ENCODE data around the gene STK40.

STK40 gene

DNA sequence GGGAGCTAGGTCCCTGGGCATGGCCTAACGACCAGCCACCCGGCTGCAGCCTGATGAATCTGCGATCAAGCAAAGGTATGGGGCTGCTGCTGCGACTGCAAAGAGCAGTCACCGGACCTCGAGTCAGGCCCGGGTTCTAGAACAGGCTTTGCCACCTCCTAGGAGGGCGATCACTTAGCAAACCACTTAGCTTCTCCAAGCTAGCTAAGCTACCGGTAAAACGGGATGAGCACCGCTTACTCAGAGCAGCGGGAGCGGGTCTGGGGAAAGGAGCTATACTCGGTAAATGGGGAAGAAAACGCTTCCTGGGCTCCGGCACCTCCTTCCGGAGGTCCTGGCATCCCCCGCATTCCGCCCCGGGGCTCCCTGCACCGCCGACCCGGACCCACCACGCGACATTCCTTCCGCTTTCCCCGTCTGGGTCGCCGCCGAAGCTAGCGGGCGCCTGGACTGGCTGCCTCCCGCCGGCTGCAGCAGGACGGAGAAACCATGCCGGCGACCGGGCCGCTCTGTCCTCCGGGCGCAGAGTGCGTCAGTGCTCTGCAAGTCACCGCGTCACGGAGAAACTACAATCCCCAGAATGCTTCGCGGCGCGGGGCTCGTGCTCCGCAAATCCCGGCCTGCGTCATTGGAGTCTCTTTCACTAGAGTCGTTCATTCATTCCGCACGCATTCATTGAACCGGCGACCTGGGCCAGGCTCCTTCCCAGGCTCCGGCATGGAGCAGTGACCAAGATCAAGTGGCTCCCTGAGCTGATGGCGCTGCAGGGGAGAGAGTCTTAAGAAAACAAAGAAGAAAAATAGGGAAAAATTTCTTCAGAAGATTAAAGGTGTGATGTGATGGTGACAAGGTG, 11.9 kb upstream of the STK40 start, which contains the start of gene LSM10:
Gene LSM10, minus strand, starts transcription at position 531 of the 853 bp plus-strand sequence. CDS start 3,779 bp downstream, outside the sequence.
- DNase-seq (ENCODE audit: low read depth, low spot score) = peak; percentile 75

DNA sequence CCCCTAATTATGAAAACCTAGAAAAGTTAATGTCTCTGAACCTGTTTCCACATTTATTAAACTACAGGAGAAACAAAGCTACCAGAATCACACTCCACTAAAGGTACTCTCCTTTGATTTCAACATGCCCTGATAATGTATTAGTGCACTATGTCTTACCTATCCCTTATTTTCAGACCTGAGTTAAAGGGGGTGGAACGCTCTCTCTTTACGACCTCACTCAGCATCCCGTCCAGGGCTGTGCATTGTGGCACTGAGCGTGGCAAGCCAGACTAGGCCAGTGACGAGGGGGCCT, 11.3 kb upstream of the STK40 start:
- no peak for DNase-seq (ENCODE audit: low read depth, low spot score)

DNA sequence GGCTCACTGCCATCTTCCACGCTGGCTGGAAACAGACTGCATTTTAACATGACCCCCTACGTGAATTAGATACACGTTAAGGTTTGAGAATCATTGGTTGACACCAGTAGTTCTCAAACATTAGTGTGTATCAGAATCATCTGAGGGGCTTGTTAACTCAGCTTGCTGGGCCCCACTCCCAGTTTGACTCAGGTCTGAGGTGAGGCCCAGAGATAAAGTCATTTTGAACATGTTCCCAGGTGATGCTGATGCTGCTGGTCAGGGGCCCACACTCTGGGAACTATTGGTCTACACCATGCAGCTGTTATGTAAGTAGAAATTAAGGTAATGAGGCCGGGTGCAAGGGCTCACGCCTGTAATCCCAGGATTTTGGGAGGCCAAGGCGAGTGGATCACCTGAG, 10.6 kb upstream of the STK40 start:
- DNase-seq (ENCODE audit: low read depth, low spot score) = no peak

- no peak for DNase-seq (ENCODE audit: low read depth, low spot score)
These were observed 8.0 kb upstream of the STK40 start for GRCh38 chr1:36393686-36394085.

DNA sequence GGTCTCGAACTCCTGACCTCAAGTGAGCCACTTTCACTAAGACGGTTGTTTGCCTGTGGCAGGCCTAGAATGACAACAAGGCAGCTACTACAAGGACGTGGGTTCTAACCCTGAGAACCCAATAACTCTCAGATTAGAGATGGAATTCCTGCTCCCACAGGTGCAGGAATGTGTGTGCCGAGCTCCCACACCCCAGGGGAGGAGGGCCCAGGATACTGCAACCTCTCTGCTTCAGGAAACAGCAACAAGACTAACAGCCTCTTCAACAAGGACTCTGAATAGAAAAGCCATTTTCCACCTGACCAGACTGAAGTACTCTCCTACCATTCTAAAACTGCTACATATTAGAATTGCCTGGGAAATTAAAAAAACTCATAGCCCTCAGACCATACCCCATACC, 7.1 kb upstream of the STK40 start:
- no peak for DNase-seq (ENCODE audit: low read depth, low spot score)

GRCh38 chr1:36391271-36391670, 5.5 kb upstream of the STK40 start:
- DNase-seq (ENCODE audit: low read depth, low spot score) = no peak

- no peak for DNase-seq (ENCODE audit: low read depth, low spot score)
These were observed 4.7 kb upstream of the STK40 start for GRCh38 chr1:36390411-36390810.

DNA sequence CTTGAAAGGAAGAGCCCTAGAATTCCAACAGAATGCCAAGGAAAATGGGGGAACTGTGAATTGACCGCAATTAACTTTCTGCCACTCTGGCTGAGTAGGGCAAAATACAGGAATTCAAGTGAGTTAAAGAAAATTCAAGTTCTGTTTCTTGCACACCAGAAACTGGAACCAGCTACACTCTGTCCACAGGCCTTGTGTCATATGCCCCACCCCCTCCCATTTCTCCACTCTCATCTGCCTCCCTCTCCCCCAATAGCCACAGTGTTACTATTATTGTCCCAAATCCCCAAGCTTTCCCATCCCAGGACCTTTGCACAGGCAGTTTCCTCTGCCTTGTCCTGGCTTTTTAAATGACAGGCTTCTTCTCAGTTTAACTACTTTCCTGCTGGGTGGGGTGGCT, 4.3 kb upstream of the STK40 start:
- DNase-seq (ENCODE audit: low read depth, low spot score) = no peak

- no peak for DNase-seq (ENCODE audit: low read depth, low spot score)
These were observed 3.5 kb upstream of the STK40 start for GRCh38 chr1:36389261-36389660.

- DNase-seq (ENCODE audit: low read depth, low spot score) = no peak
These were observed 1.6 kb upstream of the STK40 start for GRCh38 chr1:36387141-36387949.

GRCh38 chr1:36386265-36387140, 779 bp upstream of the STK40 start:
- peak; percentile 77 for DNase-seq (ENCODE audit: low read depth, low spot score)

DNA sequence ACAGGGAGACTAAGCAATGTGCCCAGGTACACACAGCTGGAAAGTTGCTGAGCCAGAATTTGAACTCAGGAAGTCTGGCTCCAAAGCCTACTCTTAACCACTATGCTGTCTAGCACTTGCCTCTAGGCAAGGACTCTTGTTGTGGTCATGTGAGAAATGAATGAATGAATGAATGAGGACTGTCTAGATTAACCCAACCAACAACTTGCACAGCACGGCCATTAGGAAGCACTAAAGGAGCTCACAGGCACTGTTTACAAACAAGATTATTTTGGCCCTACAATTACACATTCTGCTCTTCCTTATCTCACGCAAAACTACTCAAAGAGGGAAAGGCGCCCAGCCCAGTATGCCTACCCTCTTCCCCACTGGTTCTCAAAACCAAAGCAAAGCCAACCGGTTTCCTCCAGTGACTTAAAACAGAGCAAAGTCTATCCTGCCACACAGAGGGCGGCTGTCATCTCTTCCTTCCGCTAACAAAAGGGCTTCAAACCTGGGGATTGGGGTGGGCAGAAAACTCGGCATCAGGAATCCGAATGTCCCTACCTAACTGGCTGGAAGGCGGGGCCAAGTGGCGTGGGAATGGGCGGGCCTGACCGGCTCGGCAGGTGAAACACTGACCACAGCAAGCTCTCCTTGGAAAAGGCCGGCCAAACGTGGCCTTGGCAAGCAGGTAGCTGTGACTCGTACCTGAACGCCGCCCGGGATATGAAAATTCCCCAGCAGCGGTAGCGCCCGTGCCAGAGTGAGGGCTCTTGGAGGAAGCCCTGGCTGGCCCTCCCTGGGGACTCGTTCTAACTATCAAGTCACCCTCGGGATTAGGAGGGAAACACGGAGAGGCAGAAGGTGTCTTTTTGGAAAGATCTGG, 948 bp downstream of the STK40 start:
- DNase-seq (ENCODE audit: low read depth, low spot score) = no peak

- DNase-seq (ENCODE audit: low read depth, low spot score) = no peak
These were observed 2.5 kb downstream of the STK40 start for GRCh38 chr1:36383240-36383639.

DNA sequence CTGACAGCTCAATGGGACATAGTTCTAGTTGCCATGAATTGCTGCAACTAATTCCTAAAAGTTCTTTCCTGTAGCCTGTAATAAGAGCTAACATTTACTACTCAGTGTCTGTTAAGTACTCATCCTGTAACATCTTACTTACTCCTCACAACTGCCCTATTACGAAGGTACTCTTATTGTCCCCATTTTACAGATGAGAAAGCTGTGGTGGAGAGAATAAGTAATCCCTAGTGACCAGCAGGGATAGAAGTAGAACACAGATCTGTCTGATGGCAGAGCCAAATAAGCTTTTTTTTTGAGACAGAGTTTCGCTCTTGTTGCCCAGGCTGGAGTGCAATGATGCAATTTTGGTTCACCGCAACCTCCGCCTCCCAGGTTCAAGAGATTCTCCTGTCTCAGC, 3.1 kb downstream of the STK40 start:
- DNase-seq (ENCODE audit: low read depth, low spot score) = no peak

GRCh38 chr1:36382231-36382630, 3.5 kb downstream of the STK40 start:
- DNase-seq (ENCODE audit: low read depth, low spot score) = no peak

DNA sequence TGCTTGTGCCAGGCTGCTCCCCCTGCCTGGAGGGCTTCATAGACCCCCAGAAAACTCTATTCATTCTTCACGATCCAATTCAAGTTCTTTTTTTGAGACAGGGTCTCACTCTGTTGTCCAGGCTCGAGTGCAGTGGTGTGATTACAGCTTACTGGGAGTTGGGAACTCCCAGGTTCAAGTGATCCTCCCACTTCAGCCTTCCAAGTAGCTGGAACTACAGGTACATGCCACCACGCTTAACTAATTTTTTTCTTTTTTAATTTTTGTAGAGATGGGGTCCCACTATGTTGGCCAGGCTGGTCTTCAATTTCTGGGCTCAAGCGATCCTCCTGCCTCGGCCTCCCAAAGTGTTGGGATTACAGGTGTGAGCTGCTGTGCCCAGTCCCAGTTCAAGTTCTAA, 4.3 kb downstream of the STK40 start:
- DNase-seq (ENCODE audit: low read depth, low spot score) = no peak

DNA sequence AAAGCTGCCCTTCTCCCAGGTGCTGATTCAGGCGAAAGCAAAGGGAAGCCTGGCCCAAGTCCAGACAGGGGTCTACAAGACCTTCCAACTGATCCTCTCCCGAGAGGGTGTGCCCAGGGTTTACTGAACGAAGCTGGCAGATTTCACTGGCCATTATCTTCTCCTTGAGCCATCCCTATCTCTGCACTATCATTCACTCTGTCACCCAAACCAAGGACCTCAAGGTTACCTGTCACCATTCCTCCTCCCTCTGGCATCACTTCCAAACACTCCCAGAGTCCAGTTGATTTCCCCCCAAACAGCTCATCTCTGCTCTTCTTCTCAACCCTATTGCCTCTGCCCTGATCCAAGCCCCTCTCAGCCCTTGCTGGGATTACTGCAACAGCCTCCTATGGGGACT, 4.9 kb downstream of the STK40 start:
- no peak for DNase-seq (ENCODE audit: low read depth, low spot score)

GRCh38 chr1:36380143-36380619, 5.5 kb downstream of the STK40 start:
- DNase-seq (ENCODE audit: low read depth, low spot score) = no peak

DNA sequence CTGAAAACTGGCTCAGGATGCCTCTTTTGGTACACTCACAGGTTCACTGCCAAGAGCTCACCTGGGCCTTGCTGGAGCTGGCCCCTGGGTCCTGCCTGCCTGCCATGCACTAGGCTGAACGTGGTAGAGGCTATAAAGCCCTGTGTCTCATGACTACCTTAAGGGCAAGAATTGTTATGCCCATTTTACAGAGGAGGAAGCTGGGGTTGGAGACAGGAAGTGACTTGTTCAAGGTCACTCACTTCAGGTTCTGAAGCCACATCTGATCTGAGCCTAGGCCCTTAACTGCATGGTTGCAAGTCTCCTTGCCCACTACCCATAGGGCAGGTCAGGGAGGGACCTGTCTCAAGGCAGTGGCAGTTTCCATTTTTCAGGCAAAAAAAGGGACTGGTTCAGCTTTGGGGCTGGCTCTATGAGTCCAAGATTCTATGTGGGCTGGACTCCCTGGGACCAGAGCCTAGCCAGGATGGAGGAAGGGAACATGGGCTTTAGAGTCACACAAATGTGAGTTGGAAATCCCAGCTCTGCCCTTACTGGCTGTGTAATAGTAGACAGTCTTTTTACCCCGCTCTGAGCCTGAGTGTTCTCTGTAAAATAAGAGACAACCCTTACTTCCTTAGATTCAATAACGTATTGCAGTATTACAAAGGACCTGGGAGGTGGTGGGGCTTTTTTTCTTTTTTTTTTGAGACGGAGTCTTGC, 7.8 kb downstream of the STK40 start:
- DNase-seq (ENCODE audit: low read depth, low spot score) = no peak

GRCh38 chr1:36372617-36373016, 13.1 kb downstream of the STK40 start:
- no peak for DNase-seq (ENCODE audit: low read depth, low spot score)
